ENCODE data around the gene STRA8.

The STRA8 gene

GRCh38 chr7:135300913-135301765 is 67.5 kb downstream of the STRA8 start:
- DNase-seq (ENCODE audit: extremely low read depth in 1 of 2, low read depth in 1 of 2): no peak
